Stimulated activated CD8-positive, alpha-beta memory T cell treated with anti-CD3 and anti-CD28 coated beads, Interleukin-4, amount 100 ng/mL, for 4 hours (primary cell): ENCODE data around the gene NRXN3.

ENCODE experiments used
- DNase-seq, 2 donors: peaks; one replicate each; pipeline ENCODE4 v3.0.0-alpha.2; 2020; ENCODE audit warnings: low read depth in 2 of 2, low spot score in 1 of 2

Gene NRXN3

DNA sequence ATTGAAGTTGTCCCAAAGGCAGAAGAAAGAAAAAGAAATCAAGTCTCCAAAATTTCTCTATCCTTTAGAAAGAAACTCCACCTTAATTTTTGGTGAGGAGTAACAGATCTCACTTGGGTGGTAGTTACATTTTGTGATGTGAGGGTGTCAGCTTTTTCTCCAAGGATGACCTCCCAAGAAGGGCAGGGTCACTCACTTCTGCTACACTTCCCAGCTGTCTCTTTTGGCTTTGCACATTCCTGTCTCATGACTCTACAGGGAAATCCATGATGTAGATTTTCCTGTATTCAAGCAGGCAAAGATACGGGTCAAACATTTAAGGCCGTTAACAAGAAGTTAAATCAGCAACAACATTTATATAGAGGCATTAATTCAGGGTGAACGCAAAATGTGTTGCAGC lies 1016.4 kb downstream of the NRXN3 start:
- DNase-seq = no peak

DNA sequence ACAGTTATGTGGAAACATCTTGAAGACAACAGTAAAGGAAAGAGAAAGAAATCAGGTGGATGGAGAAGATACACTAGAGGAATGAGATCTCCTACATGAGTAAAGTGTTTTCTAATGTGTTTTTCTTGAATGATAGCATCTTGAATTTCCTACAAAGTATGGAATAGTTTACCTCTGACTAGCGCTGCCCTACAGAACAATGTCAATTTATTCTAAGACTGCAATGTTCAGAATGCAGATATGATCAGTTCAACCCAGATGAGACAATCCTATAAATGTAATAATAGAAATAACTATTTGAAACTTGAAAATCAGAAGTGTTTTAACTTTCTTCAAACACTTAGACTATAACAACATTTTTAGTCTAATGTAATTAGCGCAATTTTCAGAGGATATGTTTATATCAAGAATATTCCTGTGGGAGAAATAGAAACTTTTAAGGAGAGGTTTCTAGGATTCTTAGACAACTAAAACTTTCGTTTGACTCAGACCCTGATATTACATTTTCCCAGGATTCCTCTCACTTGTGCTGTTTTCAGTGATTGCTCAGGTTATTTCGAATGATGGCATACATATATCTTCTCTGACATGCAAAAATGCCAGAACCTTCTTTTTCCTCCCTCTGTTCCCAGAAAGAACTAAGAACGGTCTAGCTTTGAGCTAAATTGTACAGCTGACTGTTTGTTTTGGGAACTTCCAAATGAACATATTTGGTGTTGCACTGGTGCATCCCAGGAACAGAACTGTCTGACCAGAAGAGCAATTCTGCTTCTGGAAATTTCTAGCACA lies 1023.7 kb downstream of the NRXN3 start:
- DNase-seq = no peak

DNA sequence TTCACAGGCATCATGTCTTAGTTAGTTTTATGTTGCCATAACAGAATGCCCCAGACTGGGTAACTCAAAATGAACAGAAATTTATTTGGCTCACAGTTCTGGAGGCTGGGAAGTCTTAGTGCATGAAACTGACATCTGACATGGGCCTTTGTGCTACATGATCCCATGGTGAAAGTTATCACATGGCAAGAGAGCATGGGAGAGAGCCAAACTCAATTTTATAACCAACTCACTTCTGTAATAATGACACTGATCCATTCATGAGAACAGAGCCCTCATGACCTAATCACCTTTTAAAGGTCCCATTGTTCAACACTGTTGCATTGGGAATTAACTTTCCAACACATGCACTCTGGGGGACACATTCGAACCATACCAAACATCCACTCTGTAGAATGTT lies 1026.0 kb downstream of the NRXN3 start:
- no peak for DNase-seq

DNA sequence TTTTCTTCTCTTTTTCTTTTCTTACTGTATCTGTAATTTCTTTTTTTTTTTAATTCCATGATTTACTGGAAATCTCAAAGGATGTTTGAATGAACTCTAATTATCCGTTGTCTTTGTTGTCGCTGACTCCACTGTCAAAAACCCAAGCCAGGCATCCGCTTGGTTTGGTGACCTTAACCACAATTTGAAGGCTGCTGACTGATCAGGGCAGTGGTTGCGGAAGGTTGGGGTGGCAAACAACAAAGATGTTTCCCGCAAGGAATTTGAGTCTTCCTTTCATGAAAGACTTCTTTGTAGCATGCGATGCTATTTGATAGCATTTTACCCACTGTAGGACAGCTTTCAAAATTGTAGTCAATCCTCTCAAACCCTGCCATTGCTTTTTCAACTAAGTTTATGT lies 1027.3 kb downstream of the NRXN3 start:
- DNase-seq = no peak

DNA sequence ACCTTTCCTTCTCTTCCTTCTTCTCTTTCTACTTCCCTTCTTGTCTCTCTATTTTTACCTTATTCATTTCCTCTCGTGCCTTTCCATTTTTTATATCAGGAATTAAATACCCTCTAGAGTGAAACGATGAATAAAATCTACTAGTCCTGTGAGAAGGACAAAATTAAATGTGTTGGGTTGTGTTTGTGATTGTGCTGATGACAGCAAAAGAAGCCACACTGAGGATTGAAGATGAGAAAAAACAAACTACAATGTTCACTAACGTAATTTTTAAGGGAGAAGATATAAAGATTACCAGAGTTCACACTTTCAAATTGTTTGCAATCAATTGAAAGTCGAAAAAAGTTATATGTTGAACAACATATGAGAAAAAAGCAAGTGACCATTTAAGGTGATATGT lies 1029.0 kb downstream of the NRXN3 start:
- no peak for DNase-seq

DNA sequence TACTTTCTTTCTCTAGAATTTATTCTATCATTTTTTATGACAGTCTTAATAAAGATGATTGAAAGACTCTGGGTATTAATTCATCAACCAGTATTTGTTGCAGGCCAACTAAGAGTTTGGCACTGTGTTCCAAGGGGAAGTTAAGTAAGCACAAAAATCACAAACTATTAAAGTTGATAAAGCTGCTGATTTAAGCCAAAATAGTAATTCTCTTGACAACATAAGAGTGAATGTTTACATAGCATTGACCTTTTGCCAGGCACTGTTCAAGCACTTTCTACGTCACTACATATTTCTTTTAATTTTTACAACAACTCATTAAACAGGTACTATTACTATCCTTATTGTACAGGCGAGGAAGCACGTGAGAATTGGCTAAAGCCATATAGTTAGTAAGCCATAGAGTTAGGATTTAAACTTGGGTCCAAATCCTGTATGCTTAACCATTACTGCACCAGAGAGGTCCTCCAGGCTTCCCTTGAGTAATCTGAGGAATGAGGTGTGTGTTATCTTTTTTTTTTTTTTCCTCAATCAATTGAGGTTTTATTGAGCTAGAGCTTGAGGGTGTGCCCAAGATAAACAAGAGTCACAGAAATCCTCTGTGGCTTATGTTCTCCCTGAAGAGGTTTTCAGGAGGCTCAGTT lies 1031.5 kb downstream of the NRXN3 start:
- DNase-seq = no peak

DNA sequence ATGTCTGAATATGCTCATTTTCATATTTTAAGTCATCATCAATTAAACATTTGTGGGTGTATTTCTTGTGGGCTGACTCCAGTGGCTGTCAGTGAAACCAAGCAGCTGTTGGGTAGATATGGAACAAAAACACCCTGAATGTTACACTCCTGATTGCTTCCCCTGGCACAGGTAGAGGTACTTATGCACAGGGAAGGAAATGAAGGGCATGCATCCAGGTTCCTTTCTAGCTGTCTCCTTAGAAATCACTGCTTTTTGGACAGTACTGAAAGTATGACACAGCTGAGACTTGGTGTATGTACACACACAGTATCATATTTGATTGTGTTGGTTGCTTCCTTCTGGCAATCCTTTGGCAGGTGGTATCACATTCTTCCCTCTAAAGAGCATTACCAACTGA lies 1034.4 kb downstream of the NRXN3 start:
- no peak for DNase-seq

DNA sequence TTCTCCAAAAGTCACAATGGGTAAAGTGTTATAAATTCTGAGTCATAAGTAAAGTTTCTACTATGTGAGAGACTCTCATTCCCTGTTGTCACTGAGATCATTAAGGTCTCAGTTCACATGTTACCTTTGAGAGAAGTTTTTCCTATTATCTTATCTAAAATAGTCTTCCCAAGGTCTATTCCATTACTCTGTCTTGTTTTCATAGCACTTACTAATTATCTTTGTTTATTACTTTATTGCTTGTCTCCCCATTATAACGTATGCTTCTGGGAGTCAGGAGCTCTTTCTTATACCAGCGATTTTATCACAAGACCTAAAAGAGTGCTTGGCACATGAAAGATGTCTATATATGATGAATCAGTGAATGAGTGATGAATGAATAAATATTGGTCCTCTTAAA lies 1039.2 kb downstream of the NRXN3 start:
- no peak for DNase-seq

DNA sequence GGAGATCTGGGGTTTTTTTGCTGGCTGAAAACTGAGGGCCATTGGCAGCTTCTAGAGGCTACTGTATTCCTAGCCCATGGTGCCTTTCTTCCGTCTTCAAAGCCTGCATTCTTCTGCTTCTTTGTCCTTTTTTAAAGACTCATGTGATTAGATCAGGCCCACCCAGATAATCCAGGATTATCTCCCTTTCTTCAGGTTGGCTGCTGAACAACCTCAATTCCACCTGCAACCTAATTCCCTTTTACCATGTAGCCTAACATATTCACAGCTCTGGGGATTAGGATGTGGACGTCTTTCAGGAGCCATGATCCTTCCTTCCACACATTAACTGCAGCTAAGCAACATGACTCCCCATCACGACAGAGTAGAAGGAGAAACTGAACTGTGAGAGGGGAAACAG lies 1055.6 kb downstream of the NRXN3 start:
- DNase-seq = no peak

DNA sequence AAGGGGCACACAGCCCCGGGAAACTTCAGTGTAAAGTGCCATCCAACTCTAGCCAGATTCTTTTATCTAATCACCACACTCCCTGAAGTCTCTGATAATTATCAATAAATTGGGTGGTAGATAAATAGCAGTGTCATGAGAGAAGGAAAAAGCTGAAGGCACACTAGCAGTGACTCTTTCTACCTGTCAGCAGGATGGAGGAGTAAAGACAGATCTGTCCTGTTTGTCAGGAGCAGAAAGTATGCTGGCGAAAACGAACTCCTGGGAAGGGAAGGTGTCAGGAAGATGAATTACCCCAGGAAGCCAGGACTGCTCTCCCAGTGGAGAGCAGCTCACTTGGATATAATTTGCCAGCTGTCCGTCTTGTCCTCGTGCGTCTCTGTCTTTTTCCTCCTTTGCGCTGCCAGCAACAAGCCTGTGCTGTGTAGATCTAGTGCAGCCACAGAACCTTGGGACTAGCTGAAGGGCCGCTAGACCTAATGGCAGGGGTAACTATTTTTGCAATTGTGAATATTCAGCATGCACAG lies 1059.3 kb downstream of the NRXN3 start:
- DNase-seq = no peak

DNA sequence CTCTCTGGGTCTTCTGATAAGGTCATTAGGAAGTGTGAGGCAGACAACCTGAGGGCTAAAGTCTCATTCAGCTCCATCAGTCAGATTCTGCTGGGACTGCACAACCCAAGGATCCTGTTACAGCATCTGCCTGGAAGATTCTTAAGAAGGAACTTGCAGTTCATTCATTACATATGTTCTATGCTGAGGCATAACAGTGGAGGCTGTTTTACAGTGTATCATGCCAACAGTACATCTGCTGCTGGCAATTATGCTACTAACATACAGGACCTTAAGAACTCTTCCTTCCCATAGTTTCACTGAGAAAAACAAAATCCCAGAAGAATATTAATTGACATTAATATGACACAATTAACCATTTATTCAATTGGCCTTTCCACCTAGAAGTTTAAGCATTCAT lies 1072.5 kb downstream of the NRXN3 start:
- DNase-seq = no peak

DNA sequence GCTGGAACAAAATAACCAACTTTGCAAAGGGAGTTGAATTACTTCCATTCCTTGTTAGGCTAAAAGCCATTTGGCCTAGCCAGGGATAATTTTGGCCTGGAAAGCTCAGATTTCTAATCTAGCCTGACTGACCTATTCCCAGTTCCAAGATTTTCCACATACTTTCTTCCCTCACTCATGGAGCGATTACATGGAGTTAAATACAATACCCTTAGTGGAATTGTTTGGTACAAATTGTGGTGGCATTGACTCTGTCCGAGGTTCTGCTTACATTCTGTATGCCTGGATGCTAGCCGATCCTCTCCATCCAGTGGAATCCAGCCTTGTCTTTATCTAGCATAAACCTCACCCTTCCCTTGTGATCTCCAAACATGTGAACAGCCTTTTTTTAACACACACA lies 1076.0 kb downstream of the NRXN3 start:
- DNase-seq = no peak

DNA sequence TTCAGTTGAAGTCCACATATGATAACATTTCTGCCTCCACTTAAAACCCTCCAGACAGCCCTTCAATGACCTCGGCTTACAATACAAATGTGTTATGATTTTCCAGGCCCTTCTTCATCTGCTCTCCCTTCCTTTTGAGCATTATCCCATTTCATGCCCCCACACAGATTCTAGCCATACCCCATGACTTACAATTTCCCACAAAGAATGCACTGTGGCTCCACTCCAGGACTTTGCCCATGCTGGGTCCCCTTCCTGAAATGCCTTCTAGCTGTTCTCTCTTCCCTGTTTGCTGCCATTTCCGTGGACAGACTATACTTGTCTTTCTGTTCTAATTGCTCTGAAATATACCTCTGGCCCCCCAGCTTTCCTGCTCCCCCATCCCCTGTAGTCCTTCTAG lies 1078.0 kb downstream of the NRXN3 start:
- no peak for DNase-seq

DNA sequence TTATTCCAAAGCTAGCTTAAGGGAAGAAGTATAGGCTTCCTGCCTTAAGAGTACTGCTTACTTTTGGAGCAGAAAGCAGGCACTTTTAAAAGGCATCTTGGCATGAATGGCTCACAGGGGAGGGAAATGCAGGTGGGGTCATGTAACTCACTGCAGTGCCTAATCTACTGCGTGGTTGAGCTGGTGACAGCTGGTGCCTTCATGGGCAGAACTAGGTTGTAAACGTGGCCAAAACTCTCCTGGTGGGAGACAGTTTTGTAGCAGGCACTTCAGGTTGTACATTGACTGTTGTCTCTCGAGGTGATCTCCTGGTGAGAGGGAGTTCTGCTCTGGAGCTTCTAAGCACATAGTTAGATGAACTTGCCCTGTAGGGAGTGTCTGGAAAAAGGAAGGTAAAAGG lies 1078.6 kb downstream of the NRXN3 start:
- DNase-seq = no peak

DNA sequence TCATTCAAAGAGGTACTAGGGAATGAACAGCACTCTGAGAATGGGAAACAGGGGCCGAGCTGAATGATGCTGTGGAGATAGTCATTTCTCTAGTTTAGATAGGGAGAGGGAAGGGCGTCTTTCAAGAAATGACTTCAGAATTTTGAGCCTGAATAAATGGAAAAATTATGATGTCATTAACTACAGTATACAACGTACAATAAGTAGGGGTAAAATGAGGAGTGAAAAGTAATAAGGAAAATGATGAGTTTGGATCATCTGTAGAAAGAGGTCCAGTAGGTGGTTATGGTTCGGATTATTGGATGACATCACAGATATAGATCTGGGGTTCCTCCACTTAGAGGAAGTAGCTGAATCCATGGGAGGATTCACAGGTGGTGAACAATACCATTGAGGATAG lies 1081.1 kb downstream of the NRXN3 start:
- DNase-seq = no peak

DNA sequence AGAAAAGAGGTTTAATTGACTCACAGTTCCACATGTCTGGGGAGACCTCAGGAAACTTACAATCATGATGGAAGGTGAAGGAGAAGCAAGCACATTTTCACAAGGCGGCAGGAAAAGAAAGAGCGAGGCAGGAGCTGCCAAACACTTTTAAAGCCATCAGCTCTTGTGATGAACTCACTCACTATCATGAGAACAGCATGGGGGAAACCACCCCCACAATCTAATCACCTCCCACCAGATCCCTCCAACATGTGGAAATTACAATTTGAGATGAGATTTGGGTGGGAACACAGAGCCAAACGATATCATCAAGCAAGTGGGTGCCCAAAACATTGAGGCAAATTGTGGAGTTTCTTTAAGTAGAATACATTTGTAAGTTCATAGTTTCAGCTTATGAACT lies 1083.4 kb downstream of the NRXN3 start:
- DNase-seq = no peak

DNA sequence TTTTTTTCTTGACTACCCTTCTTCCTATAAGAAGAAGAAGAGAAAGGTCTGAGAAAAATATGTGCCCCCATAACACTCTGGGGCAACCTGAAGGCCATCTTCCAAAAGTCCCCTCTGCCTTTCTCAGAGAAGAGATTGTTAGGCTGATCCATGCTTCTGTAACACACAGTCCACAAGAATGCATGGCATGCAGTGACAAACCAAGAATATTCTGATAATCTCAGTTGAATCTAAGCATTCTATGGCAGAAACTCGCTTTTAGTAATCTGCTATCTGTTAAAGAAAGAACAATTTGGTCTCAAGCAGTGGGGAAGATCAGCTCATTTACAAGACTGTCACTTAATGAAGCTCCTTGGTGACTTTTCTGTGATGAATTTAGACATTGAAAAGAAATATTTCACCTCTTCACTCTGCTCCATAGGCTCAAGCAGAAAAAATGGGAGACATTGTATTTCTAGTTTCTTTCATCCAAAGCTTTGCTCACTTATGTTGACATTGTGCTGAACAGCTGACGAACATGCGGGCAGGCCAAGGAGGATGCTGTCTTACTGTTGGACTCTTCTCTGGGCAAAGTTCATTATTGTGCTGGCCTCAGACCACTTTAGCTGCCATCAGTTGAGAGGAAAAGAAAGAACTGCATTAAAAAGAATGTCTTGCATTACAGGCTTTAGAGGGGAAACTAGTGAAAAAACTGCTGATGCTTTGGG lies 1084.0 kb downstream of the NRXN3 start:
- no peak for DNase-seq

DNA sequence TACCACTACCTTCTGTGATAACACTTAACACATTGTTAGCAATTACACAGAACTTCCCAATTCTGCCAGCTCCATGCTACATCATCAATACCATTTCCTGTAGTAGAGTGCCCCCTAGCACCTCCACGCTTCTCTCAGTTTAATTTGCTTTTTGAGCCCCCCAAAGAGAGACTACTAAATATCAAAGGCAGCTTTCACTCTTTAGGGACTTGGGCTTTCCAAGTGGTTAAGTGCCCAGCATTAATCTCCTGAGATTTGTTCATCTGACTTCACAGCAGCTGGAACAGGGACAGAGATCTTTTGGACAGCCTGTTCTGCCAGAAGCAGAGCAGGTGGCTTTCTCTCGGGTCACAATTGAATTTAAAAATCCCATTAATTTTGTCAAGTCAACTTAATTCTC lies 1086.2 kb downstream of the NRXN3 start:
- DNase-seq = no peak

DNA sequence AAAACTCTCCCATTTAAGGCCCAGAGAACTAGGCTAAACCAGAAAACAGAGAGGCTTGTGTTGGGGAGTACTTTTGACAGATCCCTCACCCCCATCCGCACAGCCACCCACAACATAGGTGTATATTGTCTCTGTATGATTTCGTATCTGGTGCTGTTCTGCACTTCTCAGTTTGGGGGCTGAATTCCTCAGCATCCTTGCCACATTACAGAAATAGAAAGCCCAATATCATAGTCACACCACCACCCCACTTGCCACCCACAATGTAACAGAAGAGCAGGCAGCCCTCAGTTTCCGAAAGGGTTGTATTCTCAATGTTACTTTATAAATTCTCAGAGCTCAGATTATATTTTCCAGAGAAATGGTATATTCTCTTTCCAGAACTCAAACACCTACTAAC lies 1090.2 kb downstream of the NRXN3 start:
- no peak for DNase-seq

DNA sequence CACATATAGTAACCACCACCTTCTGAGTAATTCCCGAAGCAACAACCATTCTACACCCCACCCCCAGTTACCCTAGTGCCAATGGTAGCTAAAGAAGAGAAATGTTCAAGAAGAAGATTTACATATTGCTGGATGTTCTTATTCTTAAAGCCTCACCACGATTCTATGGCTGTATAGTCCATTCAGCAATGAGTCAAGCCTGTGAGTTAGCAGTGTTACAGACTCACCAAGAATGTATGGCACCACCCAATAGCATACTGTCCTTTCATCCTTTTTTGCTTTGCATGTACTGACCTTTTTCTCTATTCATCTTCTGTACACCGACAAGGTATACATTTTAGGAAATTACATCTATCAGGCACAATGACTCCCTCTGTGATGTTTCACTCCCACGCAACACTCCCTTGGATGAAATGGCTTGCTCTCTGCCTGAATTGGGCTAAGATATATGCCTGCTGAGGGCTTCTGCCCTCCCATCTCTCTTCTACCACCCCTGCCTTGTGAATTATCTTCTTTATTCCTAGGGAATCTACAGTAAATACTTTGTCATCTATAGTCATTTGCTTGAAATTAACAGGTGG lies 1095.3 kb downstream of the NRXN3 start:
- DNase-seq = no peak

DNA sequence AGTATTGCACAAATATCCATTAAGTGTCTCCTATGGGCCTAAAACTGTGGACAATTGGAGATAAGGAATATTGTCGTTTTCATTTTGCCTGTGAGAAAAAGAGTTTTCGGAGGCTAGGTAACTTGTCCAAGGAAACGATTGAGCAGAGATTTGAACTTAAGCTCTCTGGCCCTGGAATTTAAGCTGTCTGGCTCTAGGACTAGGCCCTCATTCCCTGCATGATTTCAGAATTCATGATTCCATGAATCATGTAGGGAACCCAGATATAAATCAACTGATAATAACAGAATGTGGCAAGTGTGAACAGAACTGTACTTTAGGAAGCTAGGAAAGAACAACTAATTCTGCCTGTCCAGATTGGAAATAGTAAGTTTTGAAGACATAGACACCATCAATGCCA lies 1100.2 kb downstream of the NRXN3 start:
- no peak for DNase-seq

DNA sequence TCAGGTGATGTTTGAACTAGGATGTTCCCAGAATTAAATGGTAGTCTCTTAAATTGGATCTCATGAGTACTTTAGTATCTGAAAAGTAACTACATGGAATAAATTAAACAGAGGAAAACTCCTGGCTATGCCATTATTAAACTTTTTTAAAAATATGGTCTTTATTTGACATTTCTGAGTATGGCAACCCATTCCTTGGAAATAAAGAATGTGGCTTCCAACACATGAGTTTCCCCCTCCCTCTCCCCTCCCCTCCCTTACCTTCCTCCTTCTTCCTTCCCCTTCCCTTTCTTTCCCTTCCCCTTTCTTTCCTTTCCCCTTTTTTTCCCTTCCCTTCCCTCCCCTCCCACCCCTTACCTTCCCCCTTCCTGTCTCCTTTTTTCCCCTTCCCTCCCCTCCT lies 1100.9 kb downstream of the NRXN3 start:
- no peak for DNase-seq
